Smooth muscle cell (in vitro differentiated cells): ENCODE measurements around the gene ARL6IP5. TPM values are rescaled to one million over a fixed set of nuclear protein-coding genes. Genes with fewer than 3 reads are reported as not detected.
A peak's percentile ranks its signal among the peaks of the same experiment; 100 is the strongest.

Experiments
- DNase-seq: peaks from one replicate; lab custom pipeline; 2025; ENCODE audit not compliant: unreplicated experiment; lab: John Stamatoyannopoulos, UW
- H2AFZ ChIP-seq: fragments of 200-600 bp; sonication (generic); 2 replicates; pipeline ENCODE4 v1.6.0; 2016; ENCODE audit warnings: antibody characterized with exemption, low read depth, mild to moderate bottlenecking
- H3F3A ChIP-seq: fragments of 200-600 bp; sonication (generic); 2 replicates; pipeline ENCODE4 v1.6.0; 2017; ENCODE audit warnings: antibody characterized with exemption, low read depth
- H3K27ac ChIP-seq: fragments of 200-600 bp; sonication (generic); 2 replicates; pipeline ENCODE4 v1.5.1; 2016; ENCODE audit warnings: low read depth, mild to moderate bottlenecking
- H3K27me3 ChIP-seq: fragments of 200-600 bp; sonication (generic); 2 replicates; pipeline ENCODE4 v1.6.1; 2016; ENCODE audit warnings: low read depth, mild to moderate bottlenecking
- H3K36me3 ChIP-seq: fragments of 200-600 bp; sonication (generic); 2 replicates; pipeline ENCODE4 v1.5.1; 2016; ENCODE audit warnings: low read depth
- H3K4me1 ChIP-seq: fragments of 200-600 bp; sonication (generic); 2 replicates; pipeline ENCODE4 v1.5.1; 2016; ENCODE audit warnings: low read depth
- H3K4me2 ChIP-seq: fragments of 200-600 bp; sonication (generic); 2 replicates; pipeline ENCODE4 v1.6.0; 2016; ENCODE audit warnings: mild to moderate bottlenecking
- H3K4me3 ChIP-seq: fragments of 200-600 bp; sonication (generic); 2 replicates; pipeline ENCODE4 v1.5.1; 2016; ENCODE audit warnings: mild to moderate bottlenecking
- H3K79me2 ChIP-seq: fragments of 200-600 bp; sonication (generic); 2 replicates; pipeline ENCODE4 v1.6.0; 2016; ENCODE audit warnings: low read depth, mild to moderate bottlenecking
- H3K9ac ChIP-seq: fragments of 200-600 bp; sonication (generic); 2 replicates; pipeline ENCODE4 v1.6.0; 2016; ENCODE audit warnings: low read depth
- H3K9me3 ChIP-seq: fragments of 200-600 bp; sonication (generic); replicated peaks from 2 replicates; pipeline ENCODE4 v1.5.1; 2016; ENCODE audit warnings: low read depth
- H4K20me1 ChIP-seq: fragments of 200-600 bp; sonication (generic); 2 replicates; pipeline ENCODE4 v1.6.0; 2016; ENCODE audit warnings: low read depth
- WGBS: methylation state at CpG from one replicate; pipeline ENCODE4 v1.1.7; 2016; ENCODE audit warnings: low lambda C conversion rate; 5-methylcytosine and 5-hydroxymethylcytosine counted together
- polyA plus RNA-seq: library from polyadenylated mRNA; unstranded; fragments of >200 nt; fragmentation: Nextera tagmentation; extraction: Ambion mirVana; gene quantifications from 2 replicates; pipeline ENCODE4 v1.2.1, GENCODE V29; 2016
- total RNA-seq: library from RNA; depleted of rRNA; stranded (reverse); fragments of >200 nt; gene quantifications from 2 replicates; pipeline ENCODE4 v1.2.3, GENCODE V29; 2014
- TF ChIP-seq, protein P1 (sequence below): fragments of 200-600 bp; sonication (generic); IDR thresholded peaks from 2 replicates; pipeline ENCODE4 v1.5.1; 2017; ENCODE audit warnings: borderline replicate concordance, mild to moderate bottlenecking, antibody characterized with exemption; ENCODE audit not compliant: insufficient read depth, poor library complexity, severe bottlenecking

Gene ARL6IP5
- total and polyA plus RNA-seq, 2 experiments from 2014 or later, result 73.9 to 83.9 TPM

DNA sequence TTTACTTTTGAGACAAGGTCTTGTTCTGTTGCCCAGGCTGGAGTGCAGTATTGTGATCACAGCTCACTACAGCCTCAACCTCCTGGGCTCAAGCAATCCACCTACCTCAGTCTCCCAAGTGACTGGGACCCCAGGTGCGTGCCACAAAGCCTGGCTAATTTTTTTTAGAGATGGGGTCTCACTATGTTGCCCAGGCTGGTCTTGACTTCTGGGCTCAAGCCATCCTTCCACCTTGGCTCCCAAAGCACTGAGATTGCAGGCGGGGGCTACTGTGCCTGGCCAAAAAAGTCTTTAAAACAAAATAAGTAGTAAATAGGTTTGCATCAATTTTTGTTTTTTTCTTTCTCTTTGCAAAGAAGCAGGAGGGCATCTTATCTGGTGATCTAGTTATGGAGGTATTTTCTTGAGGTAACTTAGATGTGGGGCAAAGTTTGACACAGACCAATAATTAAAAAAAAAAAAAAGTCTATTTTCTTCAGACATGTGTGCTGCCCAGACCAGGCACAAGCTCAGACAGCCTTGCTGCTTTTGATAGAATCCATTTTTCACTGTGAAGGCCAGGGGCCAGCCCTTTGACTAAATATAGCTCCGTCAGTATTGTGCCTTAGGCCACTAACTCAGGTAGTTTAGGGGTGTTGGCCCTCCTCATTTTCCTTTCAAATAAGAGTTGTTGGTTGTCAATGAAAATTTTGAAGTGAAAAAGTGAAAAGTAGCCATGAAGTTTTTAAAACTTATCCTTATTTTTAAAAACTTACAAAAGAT, 2.5 kb downstream of the ARL6IP5 start:
- no peak for DNase-seq
- Histone ChIP-seq H3K4me1 (peaks cover 50% of the 10 kb centered on the region), H3K4me3 (peak overlapping the region; percentile 91), H3K36me3 (no peaks in the 10 kb centered on the region), H3K9me3 (no peaks in the 10 kb centered on the region), H3F3A (peaks cover 23% of the 10 kb centered on the region), H3K4me2 (peak overlapping the region; percentile 92), H4K20me1 (peaks cover 51% of the 10 kb centered on the region), H3K9ac (no peak overlapping the region), H2AFZ (no peak overlapping the region), H3K79me2 (peaks cover 43% of the 10 kb centered on the region), H3K27me3 (no peaks in the 10 kb centered on the region), H3K27ac (peak overlapping the region; percentile 92)
- TF ChIP-seq, protein P1, sequence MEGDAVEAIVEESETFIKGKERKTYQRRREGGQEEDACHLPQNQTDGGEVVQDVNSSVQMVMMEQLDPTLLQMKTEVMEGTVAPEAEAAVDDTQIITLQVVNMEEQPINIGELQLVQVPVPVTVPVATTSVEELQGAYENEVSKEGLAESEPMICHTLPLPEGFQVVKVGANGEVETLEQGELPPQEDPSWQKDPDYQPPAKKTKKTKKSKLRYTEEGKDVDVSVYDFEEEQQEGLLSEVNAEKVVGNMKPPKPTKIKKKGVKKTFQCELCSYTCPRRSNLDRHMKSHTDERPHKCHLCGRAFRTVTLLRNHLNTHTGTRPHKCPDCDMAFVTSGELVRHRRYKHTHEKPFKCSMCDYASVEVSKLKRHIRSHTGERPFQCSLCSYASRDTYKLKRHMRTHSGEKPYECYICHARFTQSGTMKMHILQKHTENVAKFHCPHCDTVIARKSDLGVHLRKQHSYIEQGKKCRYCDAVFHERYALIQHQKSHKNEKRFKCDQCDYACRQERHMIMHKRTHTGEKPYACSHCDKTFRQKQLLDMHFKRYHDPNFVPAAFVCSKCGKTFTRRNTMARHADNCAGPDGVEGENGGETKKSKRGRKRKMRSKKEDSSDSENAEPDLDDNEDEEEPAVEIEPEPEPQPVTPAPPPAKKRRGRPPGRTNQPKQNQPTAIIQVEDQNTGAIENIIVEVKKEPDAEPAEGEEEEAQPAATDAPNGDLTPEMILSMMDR, result no peak
- 94% methylated on average over 3 of the region's 3 CpGs for WGBS

DNA sequence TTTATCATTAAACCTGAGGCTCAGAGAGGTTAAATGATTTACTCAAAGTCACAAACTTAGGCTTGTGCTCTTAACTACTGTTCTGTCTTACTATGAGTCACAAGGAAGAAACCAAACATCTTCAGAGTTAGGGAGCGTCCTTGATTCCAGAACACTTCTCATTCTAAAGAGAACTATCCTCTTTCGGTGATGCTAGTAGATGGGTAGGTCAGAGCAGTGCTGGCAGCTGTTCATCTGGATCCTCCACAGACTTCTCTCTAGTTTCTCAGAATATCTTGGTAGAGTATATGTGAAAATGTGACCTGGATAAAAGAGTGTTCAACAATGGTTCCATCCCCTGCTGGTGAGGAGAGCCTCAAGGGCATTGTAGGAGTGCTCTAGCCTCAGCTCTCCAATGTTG, 3.3 kb downstream of the ARL6IP5 start:
- no peak for DNase-seq
- H3K4me3 ChIP-seq, result peak overlapping the region; percentile 91

DNA sequence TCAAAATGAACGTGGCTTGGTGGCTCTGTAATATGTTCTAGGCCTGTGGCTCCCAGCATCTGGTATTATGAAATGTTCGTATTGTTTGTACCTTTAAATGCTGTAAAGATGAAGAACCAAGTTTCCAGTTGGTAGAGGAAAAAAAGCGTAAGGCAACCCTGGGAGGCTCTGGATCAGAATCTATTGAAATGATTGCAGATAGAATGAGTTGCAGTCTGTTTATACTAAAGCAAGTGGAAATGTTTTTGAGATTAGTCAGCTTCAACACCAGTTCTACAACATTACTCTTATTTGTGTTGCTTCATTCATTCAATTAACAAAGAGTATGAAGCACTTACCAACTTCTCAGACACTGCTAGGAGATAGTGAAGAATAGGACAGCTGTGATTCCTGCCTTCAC, 5.3 kb downstream of the ARL6IP5 start:
- TF ChIP-seq, protein P1, result no peak
- DNase-seq, result no peak
- H3K4me3 ChIP-seq, result no peak overlapping the region
- H3K9me3 ChIP-seq, result no peaks in the 10 kb centered on the region
- peaks cover 10% of the 10 kb centered on the region for H3F3A ChIP-seq
- H3K9ac ChIP-seq, result no peak overlapping the region
- H3K27me3 ChIP-seq, result no peaks in the 10 kb centered on the region
- 43% methylated on average over 3 of the region's 3 CpGs for WGBS
- H4K20me1 ChIP-seq, result peaks cover 78% of the 10 kb centered on the region
- peak overlapping the region; percentile 20 for H3K4me2 ChIP-seq
- no peaks in the 10 kb centered on the region for H3K36me3 ChIP-seq
- H2AFZ ChIP-seq, result no peak overlapping the region
- H3K79me2 ChIP-seq, result peaks cover 52% of the 10 kb centered on the region
- H3K27ac ChIP-seq, result peak overlapping the region; percentile 36
- peaks cover 29% of the 10 kb centered on the region for H3K4me1 ChIP-seq

More for the DNA sequence above, 3.3 kb downstream of the ARL6IP5 start:
- Histone ChIP-seq H4K20me1 (peaks cover 59% of the 10 kb centered on the region), H3K36me3 (no peaks in the 10 kb centered on the region), H3F3A (peaks cover 16% of the 10 kb centered on the region), H3K79me2 (peaks cover 45% of the 10 kb centered on the region), H3K27ac (peak overlapping the region; percentile 92), H3K27me3 (no peaks in the 10 kb centered on the region), H2AFZ (no peak overlapping the region), H3K9ac (no peak overlapping the region), H3K4me1 (peaks cover 42% of the 10 kb centered on the region), H3K4me2 (peak overlapping the region; percentile 92), H3K9me3 (no peaks in the 10 kb centered on the region)
- WGBS, result 30% methylated on average over 2 of the region's 2 CpGs
- TF ChIP-seq, protein P1, result no peak
